Measurements from ENCODE around the gene PNLIPRP3. TPM values are rescaled to one million over a fixed set of nuclear protein-coding genes. Genes with fewer than 3 reads are reported as not detected.

PNLIPRP3 gene
- total RNA-seq, 1 donor from 2014 or later, result not detected

DNA sequence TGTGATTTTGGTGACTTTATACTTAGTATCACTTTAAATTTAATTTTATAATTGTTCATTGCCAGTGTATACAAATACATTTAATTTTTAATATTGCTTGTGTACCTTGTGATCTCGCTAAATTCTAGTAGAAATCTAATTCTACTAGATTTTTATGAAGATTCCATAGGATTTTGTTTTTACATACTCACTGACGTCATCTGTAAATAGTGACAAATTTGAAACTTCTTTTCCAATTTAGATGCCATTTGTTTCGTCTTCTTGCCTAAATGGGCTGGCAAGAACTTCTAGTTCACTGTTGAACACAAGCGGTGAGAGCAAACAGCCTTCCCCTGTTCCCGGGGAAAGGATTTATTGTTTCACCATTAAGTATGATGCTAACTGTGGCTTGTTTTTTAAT lies 17.3 kb upstream of the PNLIPRP3 start:
- no peaks in the 10 kb centered on the region for H3K36me3 Mint-ChIP-seq (ENCODE audit: unreplicated experiment)
- no peaks in the 10 kb centered on the region for H3K27me3 Mint-ChIP-seq (ENCODE audit: unreplicated experiment)
- no peaks in the 10 kb centered on the region for H3K4me1 Mint-ChIP-seq (ENCODE audit: low read depth, unreplicated experiment)
- no peaks in the 10 kb centered on the region for H3K9me3 Mint-ChIP-seq (ENCODE audit: unreplicated experiment)
- no peak overlapping the region for H3K27ac Mint-ChIP-seq (ENCODE audit: unreplicated experiment)
- TF ChIP-seq, protein P1, sequence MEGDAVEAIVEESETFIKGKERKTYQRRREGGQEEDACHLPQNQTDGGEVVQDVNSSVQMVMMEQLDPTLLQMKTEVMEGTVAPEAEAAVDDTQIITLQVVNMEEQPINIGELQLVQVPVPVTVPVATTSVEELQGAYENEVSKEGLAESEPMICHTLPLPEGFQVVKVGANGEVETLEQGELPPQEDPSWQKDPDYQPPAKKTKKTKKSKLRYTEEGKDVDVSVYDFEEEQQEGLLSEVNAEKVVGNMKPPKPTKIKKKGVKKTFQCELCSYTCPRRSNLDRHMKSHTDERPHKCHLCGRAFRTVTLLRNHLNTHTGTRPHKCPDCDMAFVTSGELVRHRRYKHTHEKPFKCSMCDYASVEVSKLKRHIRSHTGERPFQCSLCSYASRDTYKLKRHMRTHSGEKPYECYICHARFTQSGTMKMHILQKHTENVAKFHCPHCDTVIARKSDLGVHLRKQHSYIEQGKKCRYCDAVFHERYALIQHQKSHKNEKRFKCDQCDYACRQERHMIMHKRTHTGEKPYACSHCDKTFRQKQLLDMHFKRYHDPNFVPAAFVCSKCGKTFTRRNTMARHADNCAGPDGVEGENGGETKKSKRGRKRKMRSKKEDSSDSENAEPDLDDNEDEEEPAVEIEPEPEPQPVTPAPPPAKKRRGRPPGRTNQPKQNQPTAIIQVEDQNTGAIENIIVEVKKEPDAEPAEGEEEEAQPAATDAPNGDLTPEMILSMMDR (IDR thresholded peaks at IDR 0.05; ENCODE audit: partially characterized antibody, unreplicated experiment), result no peak
- no peak for DNase-seq
- no peak overlapping the region for H3K4me3 Mint-ChIP-seq (ENCODE audit: unreplicated experiment)

- no peaks in the 10 kb centered on the region for H3K36me3 Mint-ChIP-seq (ENCODE audit: unreplicated experiment)
- no peaks in the 10 kb centered on the region for H3K27me3 Mint-ChIP-seq (ENCODE audit: unreplicated experiment)
- H3K4me1 Mint-ChIP-seq (ENCODE audit: low read depth, unreplicated experiment), result no peaks in the 10 kb centered on the region
- no peak for DNase-seq
- H3K4me3 Mint-ChIP-seq (ENCODE audit: unreplicated experiment), result no peak overlapping the region
- H3K9me3 Mint-ChIP-seq (ENCODE audit: unreplicated experiment), result no peaks in the 10 kb centered on the region
- no peak overlapping the region for H3K27ac Mint-ChIP-seq (ENCODE audit: unreplicated experiment)
- TF ChIP-seq, protein P1 (IDR thresholded peaks at IDR 0.05; ENCODE audit: partially characterized antibody, unreplicated experiment), result no peak
Measured at GRCh38 chr10:116417821-116418220, 9.8 kb upstream of the PNLIPRP3 start.

- Mint-ChIP-seq H3K36me3 (ENCODE audit: unreplicated experiment) (no peaks in the 10 kb centered on the region), H3K9me3 (ENCODE audit: unreplicated experiment) (no peaks in the 10 kb centered on the region), H3K4me3 (ENCODE audit: unreplicated experiment) (no peak overlapping the region), H3K4me1 (ENCODE audit: low read depth, unreplicated experiment) (no peaks in the 10 kb centered on the region), H3K27me3 (ENCODE audit: unreplicated experiment) (no peaks in the 10 kb centered on the region), H3K27ac (ENCODE audit: unreplicated experiment) (no peak overlapping the region)
- TF ChIP-seq, protein P1 (IDR thresholded peaks at IDR 0.05; ENCODE audit: partially characterized antibody, unreplicated experiment), result no peak
- no peak for DNase-seq
Measured at GRCh38 chr10:116418389-116418788, 9.3 kb upstream of the PNLIPRP3 start.

GRCh38 chr10:116421815-116422214 lies 5.8 kb upstream of the PNLIPRP3 start:
- no peaks in the 10 kb centered on the region for H3K4me1 Mint-ChIP-seq (ENCODE audit: low read depth, unreplicated experiment)
- TF ChIP-seq, protein P1 (IDR thresholded peaks at IDR 0.05; ENCODE audit: partially characterized antibody, unreplicated experiment), result no peak

DNA sequence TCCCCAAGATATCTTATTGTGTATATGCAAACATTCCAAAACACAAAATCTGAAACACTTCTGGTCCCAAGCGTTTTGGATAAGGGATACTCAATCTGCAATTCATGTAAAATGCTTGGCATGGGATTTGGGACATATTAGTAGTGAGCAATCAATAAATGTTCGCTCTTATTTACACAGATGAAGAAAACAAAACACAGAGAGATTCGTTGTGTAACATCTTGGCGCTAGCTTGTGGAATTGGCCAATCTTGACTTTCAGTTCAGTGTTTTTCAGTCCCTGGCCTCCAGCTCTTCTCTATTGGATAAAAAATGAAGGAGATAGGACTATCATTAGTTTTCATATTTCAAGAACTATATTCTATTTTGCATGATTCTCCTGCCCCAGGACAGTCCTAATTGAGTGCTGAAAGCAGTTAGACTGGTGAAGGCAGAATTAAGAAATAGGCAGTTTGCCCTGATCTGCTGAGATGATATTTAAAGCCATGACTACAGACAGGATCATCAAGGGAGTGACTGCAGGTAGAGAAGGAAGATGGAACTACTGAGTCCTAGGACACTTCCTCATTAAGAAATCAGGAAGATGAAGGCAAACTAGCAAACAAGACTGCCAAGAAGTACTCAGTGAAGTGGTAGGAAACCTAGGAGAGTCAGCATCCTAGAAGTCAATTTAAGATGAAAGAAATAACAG lies 1.8 kb downstream of the PNLIPRP3 start:
- H3K9me3 Mint-ChIP-seq (ENCODE audit: unreplicated experiment), result no peaks in the 10 kb centered on the region
- H3K27ac Mint-ChIP-seq (ENCODE audit: unreplicated experiment), result no peak overlapping the region
- no peaks in the 10 kb centered on the region for H3K27me3 Mint-ChIP-seq (ENCODE audit: unreplicated experiment)
- no peaks in the 10 kb centered on the region for H3K4me1 Mint-ChIP-seq (ENCODE audit: low read depth, unreplicated experiment)
- H3K4me3 Mint-ChIP-seq (ENCODE audit: unreplicated experiment), result no peak overlapping the region
- DNase-seq, result no peak
- H3K36me3 Mint-ChIP-seq (ENCODE audit: unreplicated experiment), result no peaks in the 10 kb centered on the region
- TF ChIP-seq, protein P1 (IDR thresholded peaks at IDR 0.05; ENCODE audit: partially characterized antibody, unreplicated experiment), result no peak

More at GRCh38 chr10:116421815-116422214, 5.8 kb upstream of the PNLIPRP3 start:
- Mint-ChIP-seq H3K36me3 (ENCODE audit: unreplicated experiment) (no peaks in the 10 kb centered on the region), H3K27ac (ENCODE audit: unreplicated experiment) (no peak overlapping the region), H3K9me3 (ENCODE audit: unreplicated experiment) (no peaks in the 10 kb centered on the region), H3K27me3 (ENCODE audit: unreplicated experiment) (no peaks in the 10 kb centered on the region), H3K4me3 (ENCODE audit: unreplicated experiment) (no peak overlapping the region)
- no peak for DNase-seq
